Stimulated activated CD4-positive, alpha-beta T cell treated with anti-CD3 and anti-CD28 coated beads, Interleukin-4, amount 100 ng/mL, for 24 hours (primary cell): ENCODE results near the gene HOXA3.

Experiments
- DNase-seq: peaks from one replicate; pipeline ENCODE4 v3.0.0-alpha.2; 2020

HOXA3 gene

DNA sequence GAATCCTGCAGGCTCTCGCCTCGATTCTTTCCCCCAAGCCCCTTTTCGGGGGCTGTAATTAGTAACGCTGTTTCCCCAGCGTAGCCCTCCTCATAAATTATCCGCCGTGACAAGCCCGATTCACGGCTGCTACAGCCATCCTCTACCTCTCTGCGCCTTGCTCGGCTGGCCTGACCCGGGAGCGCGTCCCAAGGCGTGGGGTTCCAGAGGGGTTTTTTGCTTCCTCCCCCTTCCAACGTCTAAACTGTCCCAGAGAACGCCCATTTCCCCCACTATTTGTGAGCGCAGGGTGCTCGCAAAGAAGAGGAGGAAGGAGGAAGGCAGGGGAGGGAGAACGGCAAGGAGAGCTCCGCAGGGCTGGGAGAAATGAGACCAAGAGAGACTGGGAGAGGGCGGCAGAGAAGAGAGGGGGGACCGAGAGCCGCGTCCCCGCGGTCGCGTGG lies 9.8 kb downstream of the HOXA3 start:
- no peak for DNase-seq

DNA sequence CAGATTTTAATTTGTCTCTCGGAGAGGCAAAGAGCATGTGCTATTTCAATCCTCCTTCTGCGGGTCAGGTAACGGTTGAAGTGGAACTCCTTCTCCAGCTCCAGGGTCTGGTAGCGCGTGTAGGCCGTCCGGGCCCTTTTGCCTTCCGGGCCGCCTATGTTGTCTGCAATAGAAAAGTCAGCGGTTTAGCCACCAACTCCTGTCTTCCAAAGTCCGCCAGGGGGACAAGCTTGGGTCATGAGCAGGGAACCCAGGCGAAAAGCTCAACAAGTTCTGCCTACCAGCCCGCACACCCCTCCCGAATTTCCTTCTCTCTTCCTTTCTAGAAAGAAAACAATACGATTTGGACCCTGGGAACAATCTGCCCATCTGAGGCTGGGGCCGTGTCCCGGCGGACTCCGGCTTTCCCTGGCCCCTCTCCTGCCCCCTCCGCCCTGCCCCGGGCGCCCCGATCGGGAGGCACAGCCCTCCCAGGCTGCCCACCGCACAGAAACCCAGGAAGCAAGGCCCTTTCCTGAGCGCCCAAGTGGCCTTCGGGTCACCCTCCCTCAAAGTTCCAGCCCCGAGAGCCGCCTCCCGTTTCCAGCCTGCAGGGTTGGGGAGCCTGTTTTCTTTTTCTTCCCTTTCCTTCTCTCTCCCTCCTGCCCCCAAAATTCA lies 10.3 kb downstream of the HOXA3 start:
- no peak for DNase-seq

DNA sequence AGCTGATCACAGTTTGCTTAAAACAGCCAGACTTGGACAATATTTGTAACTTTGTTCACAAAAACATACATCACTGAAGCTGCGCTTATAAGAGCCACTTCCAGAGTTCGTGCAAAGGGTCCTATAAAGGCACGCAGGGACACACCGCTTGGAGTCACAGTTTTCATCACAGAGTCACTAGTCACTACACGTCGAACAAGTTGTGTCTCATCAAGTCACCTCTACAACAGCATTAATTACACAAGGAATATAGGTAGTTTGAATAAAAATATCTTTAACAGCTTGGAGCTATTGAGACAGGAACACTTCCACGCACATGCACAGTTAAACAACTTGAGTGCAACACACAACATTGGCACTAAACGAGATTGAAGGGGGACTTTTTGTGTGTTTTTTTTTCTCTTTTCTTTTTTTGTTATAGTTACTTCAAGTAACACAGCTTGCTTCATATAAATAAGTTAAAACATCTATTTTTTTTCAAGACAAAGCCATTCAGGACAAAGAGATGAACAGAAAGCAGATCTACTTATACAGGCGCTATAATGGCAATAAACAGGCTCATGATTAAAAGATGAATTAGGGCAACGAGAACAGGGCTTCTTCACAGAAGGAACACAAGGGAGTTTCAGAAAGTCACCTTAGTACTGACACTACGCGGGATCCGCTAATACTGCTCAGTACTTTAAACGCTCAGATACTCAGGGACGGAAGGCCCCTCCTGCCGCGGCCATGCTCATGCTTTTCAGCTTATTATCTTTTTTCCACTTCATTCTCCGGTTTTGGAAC lies 11.1 kb downstream of the HOXA3 start:
- DNase-seq, result no peak

DNA sequence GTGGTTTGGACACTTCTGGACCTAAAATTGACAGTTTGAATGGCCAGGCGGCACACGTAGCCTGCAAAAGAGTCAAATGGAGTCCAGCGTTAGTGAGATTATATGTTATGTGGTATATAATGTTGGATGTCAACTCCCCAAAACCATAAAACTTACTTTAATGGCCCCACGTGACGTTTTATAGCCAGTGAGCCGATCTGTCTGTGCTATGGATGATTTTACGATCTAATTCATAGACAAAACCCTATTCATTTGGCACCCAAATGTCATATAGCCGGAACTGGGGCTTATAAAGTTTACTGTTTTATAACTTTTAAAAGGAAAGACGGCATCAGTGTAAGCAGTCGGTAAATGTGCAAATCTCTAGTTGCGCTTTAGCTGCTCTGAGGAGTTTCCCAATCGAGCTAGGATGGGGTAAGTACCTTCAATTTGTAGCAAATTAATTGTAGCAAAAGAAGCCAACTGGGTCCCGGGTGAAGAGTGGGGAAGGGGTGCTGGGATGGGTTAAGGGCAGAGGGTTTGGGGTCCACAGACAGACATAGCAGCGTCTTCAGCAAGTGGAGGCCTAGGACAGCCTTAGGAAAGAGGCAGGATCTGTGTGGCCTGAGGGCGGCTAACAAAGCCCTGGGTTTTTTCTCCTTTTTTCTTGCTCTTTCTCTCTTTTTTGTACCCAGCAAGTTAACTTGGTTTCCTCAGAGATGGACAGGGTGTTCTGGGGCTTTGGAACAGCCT lies 12.1 kb downstream of the HOXA3 start:
- no peak for DNase-seq

DNA sequence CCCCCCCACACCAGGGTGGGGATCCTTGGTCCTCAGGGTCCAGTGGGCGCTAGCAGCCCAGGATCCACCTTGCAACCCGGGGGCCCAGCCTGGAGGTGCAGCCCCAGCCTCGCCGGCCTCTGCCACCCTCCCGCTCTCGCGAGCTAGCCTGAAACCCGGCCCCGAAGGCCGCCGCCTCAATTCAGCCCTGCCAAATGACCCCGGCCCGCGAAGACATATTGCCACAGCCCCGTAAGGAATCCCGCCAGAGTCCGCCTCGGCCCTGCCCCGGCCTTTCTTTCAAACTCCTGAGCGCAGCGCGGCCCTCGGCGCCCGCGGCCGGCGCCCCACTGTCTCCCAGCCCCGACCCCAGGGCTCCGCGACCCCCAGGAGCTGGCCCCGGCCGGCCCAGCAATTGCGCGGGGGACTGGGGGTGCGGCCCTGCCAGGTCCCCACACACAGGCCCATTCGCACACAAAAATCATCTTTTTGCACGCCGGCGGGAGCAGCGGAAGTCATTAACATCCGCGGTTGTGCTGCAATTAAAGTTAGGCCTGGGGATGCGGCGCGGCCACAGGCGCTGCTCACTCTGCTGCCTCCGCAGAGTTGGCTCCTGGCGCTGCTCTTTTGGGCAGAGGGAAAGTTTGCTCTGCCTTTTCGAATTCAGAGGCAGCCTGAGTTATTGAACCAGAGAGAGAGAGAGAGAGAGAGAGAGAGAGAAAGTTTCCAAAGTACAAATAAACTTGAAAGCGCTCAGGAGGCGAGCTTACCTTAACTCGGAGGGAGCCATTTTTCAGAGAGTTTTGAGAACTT lies 12.9 kb downstream of the HOXA3 start:
- no peak for DNase-seq

DNA sequence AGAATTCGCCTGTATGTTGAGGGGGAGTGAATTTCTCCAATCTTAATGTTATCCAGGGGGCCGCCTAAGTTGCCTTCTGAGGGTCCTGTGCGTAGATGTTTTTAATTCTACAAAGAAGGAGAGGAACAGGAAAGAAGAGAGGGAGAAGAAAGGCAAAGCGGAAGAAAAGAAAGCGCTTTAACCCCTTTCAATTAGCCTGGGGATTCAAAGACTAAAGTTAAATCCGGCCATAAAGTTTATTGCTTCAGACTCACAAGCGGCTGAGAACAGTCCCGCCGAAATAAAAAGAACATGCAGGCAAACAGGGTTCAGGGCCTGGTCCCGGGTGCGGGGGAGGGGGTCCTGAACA lies 13.4 kb downstream of the HOXA3 start:
- no peak for DNase-seq

DNA sequence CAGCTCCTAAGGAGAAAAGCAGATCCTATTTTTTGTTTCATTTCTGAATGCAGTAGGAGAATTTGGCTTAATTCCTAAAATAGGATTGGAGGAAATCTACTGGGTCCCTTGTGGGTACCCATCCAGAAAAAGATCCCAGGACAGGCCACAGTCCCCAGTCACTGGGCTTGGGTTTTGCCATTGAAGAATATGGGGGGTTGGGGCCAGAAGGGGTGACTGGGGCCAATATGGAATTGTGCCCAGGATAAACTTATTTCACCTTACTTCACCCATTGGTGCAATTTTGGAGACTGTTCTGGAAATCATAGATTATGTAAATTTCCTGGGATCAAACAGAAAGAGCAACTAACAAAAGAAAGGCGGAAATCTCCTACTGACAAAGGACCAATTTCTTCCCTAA lies 13.9 kb downstream of the HOXA3 start:
- DNase-seq, result no peak

DNA sequence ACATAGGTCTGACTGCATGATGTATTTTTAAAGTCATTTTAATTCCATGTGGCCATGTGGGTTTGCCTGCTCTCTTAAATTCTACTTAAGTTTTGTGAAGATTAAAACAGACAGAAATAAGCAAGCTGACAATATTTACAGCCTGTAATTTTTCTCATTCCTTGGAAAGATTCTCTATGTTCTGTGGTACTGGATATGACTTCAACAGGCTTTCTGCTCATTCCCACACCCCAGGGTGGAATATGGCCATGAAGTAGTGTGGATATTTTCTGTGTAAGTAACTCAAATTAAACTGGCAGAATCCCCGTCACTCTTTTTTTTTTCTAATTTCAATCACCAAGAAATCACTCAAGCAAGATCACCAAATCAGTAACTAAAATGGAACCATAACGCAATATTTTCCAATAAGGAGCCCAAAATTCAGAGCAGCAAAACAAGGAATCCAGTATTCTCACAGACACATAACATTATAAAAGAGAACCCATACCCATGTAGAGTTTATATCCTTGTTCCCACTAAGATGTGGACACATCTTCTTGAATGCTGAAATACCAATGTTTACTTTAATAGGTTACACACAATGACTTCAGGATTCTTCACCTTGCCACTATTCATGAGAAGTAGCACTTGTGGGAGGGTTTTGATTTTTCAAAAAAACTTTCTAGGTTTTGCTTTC lies 14.6 kb downstream of the HOXA3 start:
- no peak for DNase-seq

DNA sequence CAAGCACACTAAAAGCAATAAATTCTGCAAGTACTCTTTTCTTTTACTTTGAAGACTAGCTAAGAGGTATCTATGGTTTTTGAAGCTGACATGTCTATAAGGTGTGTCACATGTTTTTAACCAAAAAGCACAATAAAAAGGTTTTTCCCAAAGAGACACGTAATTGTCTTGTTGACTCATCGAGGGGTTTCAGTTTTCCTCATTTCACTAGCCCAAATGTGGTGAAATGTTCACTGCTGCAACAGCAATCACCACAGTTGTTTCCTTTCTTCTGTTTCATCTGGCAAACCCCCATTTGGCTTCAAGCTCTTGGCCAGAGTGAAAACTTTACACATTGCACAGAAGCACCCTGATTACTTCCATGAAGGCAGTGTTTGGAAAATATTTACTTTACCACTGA lies 18.0 kb downstream of the HOXA3 start:
- no peak for DNase-seq

DNA sequence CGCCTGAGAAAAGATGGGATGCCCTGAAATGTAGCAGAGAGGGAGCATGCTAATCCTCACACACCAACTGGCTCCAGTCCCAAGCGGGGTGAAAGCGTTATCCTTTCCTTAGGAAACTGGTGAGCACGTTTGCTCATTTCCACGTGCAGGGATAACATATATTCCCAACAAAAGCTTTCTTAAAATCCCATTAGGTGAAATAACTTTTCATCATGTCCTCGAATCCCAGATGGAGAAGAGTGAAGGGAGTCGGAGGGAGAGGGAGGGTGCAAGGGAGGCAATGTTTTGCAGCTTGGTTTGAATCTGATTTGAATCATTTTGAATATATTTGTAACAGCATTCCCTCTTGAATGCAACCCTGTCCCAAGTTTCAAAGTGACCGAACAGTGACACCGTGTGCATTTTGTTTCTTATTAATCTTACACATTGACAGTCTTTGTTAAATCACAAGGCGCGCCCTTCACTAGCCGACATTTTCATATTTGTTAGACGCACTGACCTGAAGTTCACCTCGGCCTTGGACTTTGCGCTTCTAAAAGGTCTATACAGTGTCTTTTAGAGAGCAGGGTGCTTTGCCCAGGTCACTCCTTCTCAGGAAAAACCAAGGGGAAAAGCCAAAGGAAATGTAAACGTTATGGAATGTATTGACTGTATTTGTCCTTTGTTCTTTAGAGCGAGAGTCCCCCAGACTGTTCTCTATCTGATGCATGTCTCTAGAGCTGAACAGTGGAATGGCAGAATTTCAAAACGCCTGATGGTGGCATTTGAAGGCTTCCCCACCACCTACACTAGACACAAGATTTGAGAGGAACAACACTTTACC lies 18.8 kb downstream of the HOXA3 start:
- no peak for DNase-seq

DNA sequence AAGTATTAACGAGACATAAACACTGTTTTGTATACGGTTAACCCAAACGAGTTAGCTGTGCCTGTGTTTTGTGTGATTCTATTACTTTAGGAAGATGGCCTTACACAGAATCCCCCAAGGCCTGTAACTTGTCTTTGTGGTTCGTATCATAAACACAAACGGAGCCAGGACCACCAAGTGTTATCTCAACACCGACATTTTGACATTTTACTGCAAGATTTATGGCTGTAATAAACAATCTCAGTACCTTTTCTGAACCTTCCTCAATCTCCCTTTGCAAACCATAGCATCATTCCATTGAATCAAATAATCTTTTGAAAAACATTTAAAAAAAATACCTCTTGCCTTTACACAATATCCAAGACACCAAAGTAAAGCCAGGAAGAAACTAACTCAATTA lies 19.4 kb downstream of the HOXA3 start:
- DNase-seq, result no peak

DNA sequence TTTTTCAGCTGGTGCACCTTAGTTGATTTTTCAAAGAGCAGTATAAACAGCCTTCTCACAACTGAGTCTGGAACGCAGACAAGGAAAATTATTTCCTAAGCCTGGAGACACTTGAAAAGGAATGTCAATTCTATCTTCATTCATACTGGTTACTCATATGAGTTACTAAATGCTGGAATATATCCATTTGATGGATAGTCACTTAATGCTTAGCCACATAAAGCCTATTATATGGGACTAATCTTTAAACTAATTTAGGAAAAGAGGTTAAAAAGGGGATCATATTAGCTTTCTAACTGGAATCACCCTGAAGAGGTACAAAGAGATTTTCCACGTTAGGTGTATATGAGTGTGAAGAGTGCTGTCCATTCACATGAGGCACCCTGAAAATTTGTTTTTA lies 20.2 kb downstream of the HOXA3 start:
- no peak for DNase-seq

DNA sequence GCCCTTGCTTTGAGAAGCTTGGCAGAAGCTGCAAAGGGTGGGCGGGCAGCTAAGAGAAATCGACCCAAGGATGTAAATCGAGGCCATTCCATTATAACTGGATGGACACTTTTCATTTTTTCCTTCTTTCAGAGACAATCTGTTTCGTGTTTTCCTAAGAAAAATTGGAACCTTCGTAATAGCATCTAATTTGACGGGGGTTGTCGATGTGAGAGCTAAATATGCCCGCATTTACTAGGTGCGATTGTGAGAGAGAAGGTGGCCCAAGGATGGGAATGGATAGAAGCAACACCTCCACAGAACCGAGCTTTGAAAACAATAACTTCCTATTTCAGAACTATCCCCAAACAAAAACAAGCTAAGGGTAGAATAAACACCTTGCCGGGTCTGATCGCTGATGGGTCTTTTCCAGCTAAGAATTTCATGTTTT lies 21.0 kb downstream of the HOXA3 start:
- no peak for DNase-seq

DNA sequence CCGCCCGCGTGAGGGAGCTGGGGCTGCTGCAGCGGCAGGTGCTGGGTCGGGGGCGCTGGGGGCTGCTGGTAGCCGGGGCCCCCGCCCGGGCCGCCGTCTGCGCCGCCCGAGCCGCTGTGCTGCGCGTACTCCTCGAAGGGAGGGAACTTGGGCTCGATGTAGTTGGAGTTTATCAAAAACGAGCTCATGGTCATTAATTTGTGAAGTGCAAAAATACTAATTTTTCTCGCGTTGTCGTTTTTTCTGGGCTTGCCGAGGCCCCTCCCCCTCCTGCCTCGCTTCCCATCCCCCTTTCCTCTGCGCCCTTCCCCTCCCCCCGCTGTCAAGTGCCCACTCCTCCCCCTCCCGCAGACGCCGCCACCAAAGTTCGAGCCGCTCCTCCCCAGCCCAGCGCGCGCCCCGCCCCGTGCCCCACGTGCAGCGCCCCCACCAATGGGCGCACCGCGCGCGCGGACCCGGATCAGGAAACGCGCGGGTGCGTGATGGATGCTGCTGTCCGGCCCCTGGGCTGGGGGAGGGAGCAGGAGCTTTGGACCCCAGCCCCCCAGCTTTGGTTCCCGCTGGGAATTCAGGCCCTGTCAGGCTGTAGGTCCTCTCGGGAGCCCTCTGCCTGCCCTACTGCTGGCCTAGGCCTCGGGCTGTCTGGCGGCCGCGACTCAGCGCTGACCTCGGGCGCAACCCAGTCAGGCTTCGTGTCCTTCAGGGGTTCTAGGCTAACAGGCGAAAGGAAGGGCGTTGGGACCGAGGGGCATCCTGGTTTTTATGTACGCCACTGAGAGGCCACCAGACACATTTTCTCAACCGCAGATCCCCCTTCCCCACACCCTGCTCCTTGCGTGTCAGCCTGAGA lies 21.6 kb downstream of the HOXA3 start, which contains the start of gene HOXA4:
TSS of gene HOXA4 (minus strand) at position 218 of the 850 bp plus-strand sequence. CDS start at position 194, 24 bp downstream.
- DNase-seq, result peak; percentile 79

DNA sequence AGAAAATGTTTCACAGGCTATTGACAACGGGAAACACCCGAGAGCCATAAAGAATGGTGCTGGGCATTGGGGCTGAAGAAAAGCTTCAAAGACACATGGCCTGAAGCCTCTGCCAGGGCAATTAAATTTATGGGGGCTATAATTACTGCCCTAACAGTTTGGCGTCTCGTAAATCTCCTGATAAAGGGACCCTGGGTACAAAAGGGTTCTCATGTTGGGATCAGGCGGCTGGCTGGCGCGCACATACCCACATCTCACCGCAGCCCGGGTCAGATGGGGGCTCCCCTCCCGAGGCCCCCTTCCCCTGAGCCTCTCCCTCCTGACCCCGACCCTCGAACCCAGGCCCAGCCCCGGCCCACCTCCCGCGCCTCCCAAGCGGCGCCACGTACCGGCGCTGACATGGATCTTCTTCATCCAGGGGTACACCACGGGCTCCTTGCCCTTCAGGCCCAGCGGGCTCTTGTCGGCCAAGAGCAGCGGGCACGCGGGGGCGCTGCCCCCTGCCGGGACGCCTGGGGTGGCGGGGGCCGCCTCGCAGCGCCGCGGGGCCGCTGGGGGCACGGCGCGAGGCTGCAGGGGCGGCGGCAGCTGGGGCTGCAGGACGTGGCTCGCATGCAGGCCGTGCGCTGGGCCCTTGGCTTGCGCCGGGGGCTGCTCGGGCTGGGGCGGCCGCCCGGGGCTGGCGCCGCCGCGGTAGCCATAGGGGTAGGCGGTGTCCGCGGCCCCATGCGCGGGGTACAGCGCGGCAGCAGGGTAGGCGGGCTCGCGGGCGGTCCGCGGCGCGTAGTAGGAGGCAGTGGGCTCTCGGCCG lies 22.4 kb downstream of the HOXA3 start:
- no peak for DNase-seq

DNA sequence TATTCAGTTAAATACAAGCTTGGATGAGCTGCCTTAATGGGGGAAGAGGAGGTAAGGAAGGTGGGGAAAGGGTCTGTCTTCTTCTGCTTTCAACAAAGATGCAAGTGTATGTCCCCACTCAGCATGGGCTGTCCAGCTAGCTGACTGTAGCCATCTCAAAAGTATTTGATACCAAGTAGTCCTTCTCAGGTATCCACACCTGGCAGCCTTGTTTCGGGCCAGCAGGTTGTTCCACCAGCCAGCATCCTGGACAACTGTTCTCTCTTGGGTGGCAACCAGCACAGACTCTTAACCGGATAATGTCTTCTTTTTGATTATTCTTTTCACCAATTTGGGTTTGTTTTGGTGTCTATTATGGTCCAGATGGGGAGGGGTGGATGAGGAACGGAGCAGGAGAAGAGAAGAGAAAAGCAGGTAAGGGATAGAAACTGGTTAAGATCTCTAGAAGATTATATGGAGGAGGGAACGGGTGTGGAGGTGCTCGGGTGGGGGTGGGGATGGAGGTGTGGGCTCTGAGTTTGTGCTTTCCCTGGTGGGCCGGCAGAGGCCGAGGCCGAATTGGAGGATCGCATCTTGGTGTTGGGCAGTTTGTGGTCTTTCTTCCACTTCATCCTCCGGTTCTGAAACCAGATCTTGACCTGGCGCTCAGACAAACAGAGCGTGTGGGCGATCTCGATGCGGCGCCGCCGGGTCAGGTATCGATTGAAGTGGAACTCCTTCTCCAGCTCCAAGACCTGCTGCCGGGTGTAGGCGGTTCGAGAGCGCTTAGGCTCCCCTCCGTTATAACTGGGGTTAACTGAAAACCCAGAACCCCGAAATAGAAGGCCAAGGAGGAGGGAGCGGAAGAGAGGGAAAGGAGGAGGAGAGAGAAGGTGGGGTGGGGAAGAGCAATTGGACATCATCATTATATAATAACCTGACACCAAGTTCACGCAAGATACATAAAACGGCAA lies 23.3 kb downstream of the HOXA3 start:
- no peak for DNase-seq

DNA sequence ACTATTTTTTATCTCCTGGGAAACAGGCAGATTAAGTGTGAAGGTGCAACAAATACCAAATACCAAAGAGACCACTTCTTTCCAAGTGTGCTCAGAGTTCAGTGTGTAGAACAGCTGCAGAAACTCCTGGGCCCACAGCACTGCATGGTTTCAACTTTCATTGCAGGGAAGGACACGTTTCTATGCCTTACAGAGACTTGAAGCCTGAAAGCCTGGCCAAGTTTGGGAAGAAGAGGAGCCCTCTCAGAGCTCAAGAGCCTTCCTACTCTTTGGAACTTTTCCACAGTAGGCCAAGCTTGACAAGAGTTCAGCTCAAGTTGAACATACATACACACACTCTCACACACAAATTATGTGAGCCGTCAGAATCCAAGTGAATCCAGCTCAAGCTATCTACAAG lies 24.3 kb downstream of the HOXA3 start:
- DNase-seq, result no peak

DNA sequence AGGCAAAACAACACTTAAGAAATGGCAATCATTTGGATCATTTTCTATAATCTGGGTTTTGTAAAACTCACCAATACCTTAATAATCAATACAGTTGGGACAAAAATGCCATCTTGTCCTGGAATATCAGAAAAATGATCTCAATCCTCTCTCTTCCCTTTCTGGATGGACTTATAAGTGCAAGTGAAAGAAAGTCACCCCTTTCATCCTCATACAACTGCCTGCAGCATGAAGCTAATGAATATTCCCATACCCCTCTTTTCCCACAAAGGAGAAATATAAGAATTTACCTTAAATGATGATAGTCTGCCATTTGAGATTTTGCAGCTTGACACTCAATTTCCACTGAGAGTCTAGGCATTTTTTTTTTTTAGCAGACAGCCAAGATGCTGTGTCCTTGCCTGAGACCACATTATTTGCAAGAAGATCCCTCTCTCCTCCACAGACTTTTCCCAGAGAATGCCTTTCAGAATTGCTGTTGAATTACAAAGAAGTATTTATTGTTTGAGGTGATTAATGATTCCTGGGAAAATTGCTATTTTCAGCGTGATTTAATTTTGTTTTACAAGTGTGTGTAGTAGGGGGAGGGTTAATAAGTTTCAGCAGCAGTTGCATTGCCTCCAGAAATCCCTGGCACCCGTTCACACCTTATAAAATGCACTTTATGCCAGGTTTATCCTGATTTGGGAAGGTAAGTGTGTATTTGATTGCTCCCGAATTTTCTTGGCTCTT lies 25.6 kb downstream of the HOXA3 start:
- DNase-seq, result no peak
